ENCODE measurements around the gene FAM136A. TPM values are rescaled to one million over a fixed set of nuclear protein-coding genes. Genes with fewer than 3 reads are reported as not detected.
"Not testable (repeated sequence)": the region's sequence is repeated elsewhere in the genome, so short reads cannot be mapped to it uniquely, and the experiment has no call there.

Gene FAM136A
- total RNA-seq, 2 donors from 2014 or later: 15.0 to 20.5 TPM

- no peaks in the 10 kb centered on the region for H3K4me1 ChIP-seq (ENCODE audit: control insufficient read depth in 1 of 2, low read depth in 2 of 2)
- H3K27me3 ChIP-seq (replicated peaks; ENCODE audit: insufficient read depth): no peaks in the 10 kb centered on the region
- no peaks in the 10 kb centered on the region for H3K9me3 ChIP-seq
- ATAC-seq (ENCODE audit: insufficient number of reproducible peaks, low FRiP score, low read depth) (no peak), DNase-seq (ENCODE audit: low spot score) (no peak)
- TF ChIP-seq CTCF (IDR thresholded peaks at IDR 0.05): no peak
- H3K36me3 ChIP-seq: peaks cover 6% of the 10 kb centered on the region
- no peak overlapping the region for H3K4me3 ChIP-seq
- H3K27ac ChIP-seq: no peak overlapping the region
These were observed 31.5 kb downstream of the FAM136A start for GRCh38 chr2:70270323-70270722.

- ATAC-seq (ENCODE audit: insufficient number of reproducible peaks, low FRiP score, low read depth); H3K9me3 ChIP-seq; H3K27me3 ChIP-seq (replicated peaks; ENCODE audit: insufficient read depth); H3K4me1 ChIP-seq (ENCODE audit: control insufficient read depth in 1 of 2, low read depth in 2 of 2); H3K36me3 ChIP-seq; H3K27ac ChIP-seq; H3K4me3 ChIP-seq; DNase-seq (ENCODE audit: low spot score): not testable (repeated sequence)
These were observed 32.2 kb downstream of the FAM136A start for GRCh38 chr2:70269422-70270302.

DNA sequence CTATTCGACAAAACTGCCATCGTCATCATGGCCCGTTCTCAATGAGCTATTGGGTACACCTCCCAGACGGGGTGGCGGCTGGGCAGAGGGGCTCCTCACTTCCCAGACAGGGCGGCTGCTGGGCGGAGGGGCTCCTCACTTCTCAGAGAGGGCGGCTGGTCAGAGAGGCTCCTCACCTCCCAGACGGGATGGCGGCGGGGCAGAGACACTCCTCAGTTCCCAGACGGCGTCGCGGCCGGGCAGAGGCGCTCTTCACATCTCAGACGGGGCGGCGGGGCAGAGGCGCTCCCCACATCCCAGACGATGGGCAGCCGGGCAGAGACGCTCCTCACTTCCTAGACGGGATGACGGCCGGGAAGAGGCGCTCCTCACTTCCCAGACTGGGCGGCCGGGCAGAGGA is 34.9 kb downstream of the FAM136A start:
- not testable (repeated sequence) for H3K27ac ChIP-seq; ATAC-seq (ENCODE audit: insufficient number of reproducible peaks, low FRiP score, low read depth); H3K36me3 ChIP-seq; H3K4me3 ChIP-seq; DNase-seq (ENCODE audit: low spot score); H3K4me1 ChIP-seq (ENCODE audit: control insufficient read depth in 1 of 2, low read depth in 2 of 2); H3K9me3 ChIP-seq; H3K27me3 ChIP-seq (replicated peaks; ENCODE audit: insufficient read depth)

- no peak for DNase-seq (ENCODE audit: low spot score)
These were observed 40.4 kb downstream of the FAM136A start for GRCh38 chr2:70261501-70261900.

GRCh38 chr2:70258532-70258875 is 43.4 kb downstream of the FAM136A start:
- no peak for TF ChIP-seq CTCF (IDR thresholded peaks at IDR 0.05)
- Histone ChIP-seq H3K4me3 (peak overlapping the region; percentile 80), H3K36me3 (peaks cover 4% of the 10 kb centered on the region), H3K9me3 (no peaks in the 10 kb centered on the region), H3K4me1 (ENCODE audit: control insufficient read depth in 1 of 2, low read depth in 2 of 2) (peaks cover 14 to 42% of the 10 kb centered on the region in 2 donors), H3K27ac (peak overlapping the region; percentile 85 to 96), H3K27me3 (replicated peaks; ENCODE audit: insufficient read depth) (no peaks in the 10 kb centered on the region)
- ATAC-seq (ENCODE audit: insufficient number of reproducible peaks, low FRiP score, low read depth) (no peak), DNase-seq (ENCODE audit: low spot score) (no peak)

More at GRCh38 chr2:70261501-70261900, 40.4 kb downstream of the FAM136A start:
- Histone ChIP-seq H3K27ac (no peak overlapping the region), H3K9me3 (no peaks in the 10 kb centered on the region), H3K27me3 (replicated peaks; ENCODE audit: insufficient read depth) (no peaks in the 10 kb centered on the region), H3K4me3 (no peak overlapping the region), H3K36me3 (peaks cover 4% of the 10 kb centered on the region), H3K4me1 (ENCODE audit: control insufficient read depth in 1 of 2, low read depth in 2 of 2) (peaks cover 14 to 42% of the 10 kb centered on the region in 2 donors)
- TF ChIP-seq CTCF (IDR thresholded peaks at IDR 0.05): no peak
- ATAC-seq (ENCODE audit: insufficient number of reproducible peaks, low FRiP score, low read depth): no peak

DNA sequence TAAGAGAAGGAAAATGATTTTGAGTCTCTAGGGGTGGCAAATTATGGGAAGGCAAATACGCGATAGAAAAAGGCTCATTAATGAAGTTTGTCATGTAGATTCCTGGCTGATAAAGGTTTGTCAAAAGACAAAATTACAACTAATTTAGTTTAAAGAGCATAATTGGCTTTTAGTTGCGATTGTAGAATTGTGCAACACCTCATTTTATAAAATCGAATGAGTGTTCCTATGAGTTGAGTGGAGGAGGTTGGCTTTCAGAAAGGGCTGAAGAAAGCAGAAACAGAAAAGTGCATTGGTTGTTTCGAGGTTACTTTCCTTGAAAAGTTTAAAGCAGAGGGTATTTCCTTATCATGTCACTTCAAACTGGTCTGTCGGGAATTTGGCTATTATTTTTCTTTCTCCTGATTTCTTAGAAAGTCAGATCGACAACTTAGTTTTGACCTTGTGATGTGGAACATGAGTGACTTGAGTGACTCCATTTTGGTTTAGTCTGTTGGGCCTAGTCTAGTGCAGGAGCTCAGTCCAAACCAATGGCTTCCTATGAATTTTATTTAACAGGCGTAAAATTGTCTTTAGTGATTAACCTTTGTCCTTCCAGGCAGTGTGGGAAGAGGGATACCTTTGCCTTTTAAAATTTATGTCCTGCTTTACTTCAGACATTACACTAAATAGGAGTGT is 46.1 kb downstream of the FAM136A start:
- H3K4me3 ChIP-seq: no peak overlapping the region
- H3K27me3 ChIP-seq (replicated peaks; ENCODE audit: insufficient read depth): no peaks in the 10 kb centered on the region
- H3K27ac ChIP-seq: no peak overlapping the region
- ATAC-seq (ENCODE audit: insufficient number of reproducible peaks, low FRiP score, low read depth) (no peak), DNase-seq (ENCODE audit: low spot score) (no peak)
- no peaks in the 10 kb centered on the region for H3K36me3 ChIP-seq
- no peaks in the 10 kb centered on the region for H3K9me3 ChIP-seq
- TF ChIP-seq CTCF (IDR thresholded peaks at IDR 0.05): no peak
- peaks cover 11 to 22% of the 10 kb centered on the region in 2 donors for H3K4me1 ChIP-seq (ENCODE audit: control insufficient read depth in 1 of 2, low read depth in 2 of 2)
